Liver (tissue), 3 donors: ENCODE measurements around the gene UGT1A5.

Experiments used
- CTCF ChIP-seq: fragments of 150-350 bp; IDR thresholded peaks from 2 replicates; pipeline ENCODE4 v1.5.1; 2017; ENCODE audit warnings: improper control_type of control experiment, low read depth, low read length; ENCODE audit not compliant: missing input control
- HNF4A ChIP-seq, 2 donors: conservative IDR thresholded peaks; 2 replicates each; pipeline ENCODE4 v1.6.1; 2016; ENCODE audit warnings: antibody characterized with exemption in 2 of 2, mild to moderate bottlenecking in 2 of 2
- JUND ChIP-seq, 2 donors: IDR thresholded peaks; 2 replicates each; pipeline ENCODE4 v1.6.1; 2016; ENCODE audit warnings: antibody characterized with exemption in 2 of 2
- RAD21 ChIP-seq, 2 donors: IDR thresholded peaks; 2 replicates each; pipeline ENCODE4 v1.6.1; 2016; ENCODE audit warnings: antibody characterized with exemption in 2 of 2, mild to moderate bottlenecking in 2 of 2
- REST ChIP-seq: IDR thresholded peaks from 2 replicates; pipeline ENCODE4 v1.6.1; 2016; ENCODE audit warnings: antibody characterized with exemption, mild to moderate bottlenecking
- RXRA ChIP-seq, 2 donors: IDR thresholded peaks; 2 replicates each; pipeline ENCODE4 v1.6.1; 2017 to 2018; ENCODE audit warnings: antibody characterized with exemption in 2 of 2, mild to moderate bottlenecking in 1 of 2
- YY1 ChIP-seq: IDR thresholded peaks from 2 replicates; pipeline ENCODE4 v1.6.1; 2016; ENCODE audit warnings: antibody characterized with exemption, mild to moderate bottlenecking
- ZBTB33 ChIP-seq: IDR thresholded peaks from 2 replicates; pipeline ENCODE4 v1.6.1; 2016; ENCODE audit warnings: antibody characterized with exemption
- TF ChIP-seq, protein P1 (sequence below): IDR thresholded peaks from 2 replicates; pipeline ENCODE4 v1.6.1; 2016; ENCODE audit warnings: antibody characterized with exemption
- donor health status: healthy.
- donor health status: healthy.

DNA sequence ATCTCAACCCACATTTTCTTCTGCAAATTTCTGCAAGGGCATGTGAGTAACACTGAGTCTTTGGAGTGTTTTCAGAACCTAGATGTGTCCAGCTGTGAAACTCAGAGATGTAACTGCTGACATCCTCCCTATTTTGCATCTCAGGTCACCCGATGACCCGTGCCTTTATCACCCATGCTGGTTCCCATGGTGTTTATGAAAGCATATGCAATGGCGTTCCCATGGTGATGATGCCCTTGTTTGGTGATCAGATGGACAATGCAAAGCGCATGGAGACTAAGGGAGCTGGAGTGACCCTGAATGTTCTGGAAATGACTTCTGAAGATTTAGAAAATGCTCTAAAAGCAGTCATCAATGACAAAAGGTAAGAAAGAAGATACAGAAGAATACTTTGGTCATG lies 55.4 kb downstream of the UGT1A5 start:
- no peak for TF ChIP-seq CTCF
- TF ChIP-seq YY1 = no peak
- TF ChIP-seq JUND (IDR thresholded peaks at IDR 0.05) = no peak
- TF ChIP-seq, protein P1, sequence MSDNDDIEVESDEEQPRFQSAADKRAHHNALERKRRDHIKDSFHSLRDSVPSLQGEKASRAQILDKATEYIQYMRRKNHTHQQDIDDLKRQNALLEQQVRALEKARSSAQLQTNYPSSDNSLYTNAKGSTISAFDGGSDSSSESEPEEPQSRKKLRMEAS = no peak
- no peak for TF ChIP-seq ZBTB33
- TF ChIP-seq REST = no peak
- no peak for TF ChIP-seq RAD21 (IDR thresholded peaks at IDR 0.05)
- no peak for TF ChIP-seq HNF4A (conservative IDR thresholded peaks at IDR 0.05)
- no peak for TF ChIP-seq RXRA (IDR thresholded peaks at IDR 0.05)
